Body of pancreas (tissue), 4 donors: ENCODE measurements around the gene MDFIC. TPM values are rescaled to one million over a fixed set of nuclear protein-coding genes. Genes with fewer than 3 reads are reported as not detected.

Experiments used
- ATAC-seq: fragments of 150-250 bp; one replicate; pipeline ENCODE4 v1.9.1; 2016
- DNase-seq, 4 donors: peaks; one replicate each; pipeline ENCODE4 v3.0.0-alpha.2; 2019
- H3K27ac ChIP-seq, 4 donors: fragments of 200-600 bp; sonication (generic); 1 replicate in 3 of 4; 2 replicates in 1 of 4; pipeline versions ENCODE4 v1.5.1 to v1.6.1; 2016 to 2019; ENCODE audit warnings: mild to moderate bottlenecking in 1 of 4, mixed read lengths in 1 of 4, moderate library complexity in 1 of 4
- H3K27me3 ChIP-seq, 2 donors: fragments of 200-600 bp; sonication (generic); one replicate each; pipeline ENCODE4 v1.6.0; 2016; ENCODE audit warnings: mild to moderate bottlenecking in 1 of 2
- H3K36me3 ChIP-seq, 2 donors: fragments of 200-600 bp; sonication (generic); replicated peaks in 1 of 2; 2 replicates each; pipeline ENCODE4 v1.5.1; 2016; ENCODE audit warnings: low read depth in 2 of 2; ENCODE audit not compliant: insufficient read depth in 1 of 2
- H3K4me1 ChIP-seq: fragments of 200-600 bp; sonication (generic); one replicate; pipeline ENCODE4 v1.6.0; 2016
- H3K4me3 ChIP-seq, 2 donors: fragments of 200-600 bp; sonication (generic); 1 replicate in 1 of 2; 2 replicates in 1 of 2; pipeline ENCODE4 v1.5.1; 2016 to 2019
- H3K9me3 ChIP-seq, 3 donors: fragments of 200-600 bp; sonication (generic); 1 replicate in 2 of 3; 2 replicates in 1 of 3; pipeline ENCODE4 v1.5.1; 2016
- CTCF ChIP-seq, 7 experiments: fragments of 450-650 bp in 4 of 7; fragments of 200-600 bp in 3 of 7; sonication (generic) in 3 of 7; IDR thresholded peaks; one replicate each; pipeline ENCODE4 v1.5.1; 2016 to 2019; ENCODE audit warnings: antibody characterized with exemption in 7 of 7
- POLR2A ChIP-seq, 3 donors: fragments of 450-650 bp; IDR thresholded peaks; one replicate each; pipeline ENCODE4 v1.6.1; 2016; ENCODE audit warnings: antibody characterized with exemption in 3 of 3, mild to moderate bottlenecking in 2 of 3
- WGBS, 2 donors: methylation state at CpG; one replicate each; pipeline ENCODE4 v1.1.5; 2017; 5-methylcytosine and 5-hydroxymethylcytosine counted together
- intact Hi-C: fragments of 100-400 bp; cut with DNase I; formaldehyde crosslinking; loops from one replicate; pipeline ENCODE4 v1.15.1; 2023
- total RNA-seq, 2 donors: library from RNA; depleted of rRNA; stranded (reverse); fragments of >200 nt; gene quantifications; one replicate each; pipeline ENCODE4 v1.1.0, GENCODE V29; 2016

Gene MDFIC
- total RNA-seq, 2 donors from 2014 or later, result 12.5 to 35.3 TPM

- no peak for ATAC-seq
- Histone ChIP-seq H3K4me3 (no peak overlapping the region), H3K27ac (no peak overlapping the region), H3K27me3 (no peaks in the 10 kb centered on the region), H3K4me1 (no peaks in the 10 kb centered on the region), H3K36me3 (no peaks in the 10 kb centered on the region), H3K9me3 (no peaks in the 10 kb centered on the region)
- TF ChIP-seq CTCF (IDR thresholded peaks at IDR 0.05) (no peak), POLR2A (IDR thresholded peaks at IDR 0.05) (no peak)
- WGBS, 2 donors, result 88 to 90% methylated on average over 1 of the region's 1 CpG
- intact Hi-C loops, result no loop called here
- DNase-seq, result no peak
Observed at GRCh38 chr7:115068220-115068619, 146.3 kb downstream of the MDFIC start.
